GM19239 (cell line): ENCODE measurements around the gene FN3KRP.
"Not testable (repeated sequence)": the region's sequence is repeated elsewhere in the genome, so short reads cannot be mapped to it uniquely, and the experiment has no call there.

ENCODE experiments used
- DNase-seq: peaks from one replicate; pipeline ENCODE4 v3.0.0; 2011; ENCODE audit warnings: low spot score; ENCODE audit not compliant: insufficient read length
- FAIRE-seq: peaks from 2 replicates; lab custom pipeline; 2011; peaks lifted over from hg19 to GRCh38; lab: Jason Lieb, UNC

Gene FN3KRP

GRCh38 chr17:82736511-82737185, 20.1 kb downstream of the FN3KRP start:
- FAIRE-seq (no peak), DNase-seq (no peak)

- DNase-seq = no peak
- FAIRE-seq = no peak
Observed at GRCh38 chr17:82737967-82738877, 21.7 kb downstream of the FN3KRP start.

- DNase-seq (no peak), FAIRE-seq (no peak)
Observed at GRCh38 chr17:82740906-82741759, 24.6 kb downstream of the FN3KRP start.

- no peak for FAIRE-seq
- DNase-seq = no peak
Observed at GRCh38 chr17:82743344-82744219, 27.1 kb downstream of the FN3KRP start.

GRCh38 chr17:82744736-82745135, 28.2 kb downstream of the FN3KRP start:
- DNase-seq, FAIRE-seq: not testable (repeated sequence)

- DNase-seq = no peak
- FAIRE-seq = no peak
Observed at GRCh38 chr17:82745524-82745923, 29.0 kb downstream of the FN3KRP start.

- FAIRE-seq (no peak), DNase-seq (no peak)
Observed at GRCh38 chr17:82748756-82749155, 32.2 kb downstream of the FN3KRP start.

- FAIRE-seq (no peak), DNase-seq (no peak)
Observed at GRCh38 chr17:82750241-82750908, 33.9 kb downstream of the FN3KRP start.

GRCh38 chr17:82751171-82751570, 34.7 kb downstream of the FN3KRP start:
- FAIRE-seq = no peak
- DNase-seq = no peak

- peak; percentile 89 for DNase-seq
- FAIRE-seq = peak; percentile 56
Observed at GRCh38 chr17:82751571-82752370, 35.3 kb downstream of the FN3KRP start, which contains the start of gene TBCD. Gene TBCD (plus strand): TSS chr17:82752065. CDS start chr17:82752194, 129 bp downstream.

- no peak for DNase-seq
- FAIRE-seq = no peak
Observed at GRCh38 chr17:82752371-82753200, 36.1 kb downstream of the FN3KRP start.

- DNase-seq = no peak
- no peak for FAIRE-seq
Observed at GRCh38 chr17:82753201-82753464, 36.6 kb downstream of the FN3KRP start.

- DNase-seq (no peak), FAIRE-seq (no peak)
Observed at GRCh38 chr17:82754297-82755208, 38.0 kb downstream of the FN3KRP start.

GRCh38 chr17:82756166-82756565, 39.7 kb downstream of the FN3KRP start:
- no peak for DNase-seq
- FAIRE-seq = no peak

GRCh38 chr17:82765371-82765770, 48.9 kb downstream of the FN3KRP start:
- DNase-seq (no peak), FAIRE-seq (no peak)

GRCh38 chr17:82767041-82767754, 50.7 kb downstream of the FN3KRP start:
- FAIRE-seq (no peak), DNase-seq (no peak)
